Muscle layer of duodenum (tissue), 2 donors: ENCODE measurements around the gene TMEM175.
"Not testable (repeated sequence)": the region's sequence is repeated elsewhere in the genome, so short reads cannot be mapped to it uniquely, and the experiment has no call there.

Experiments used
- H3K27ac ChIP-seq: one replicate; pipeline ENCODE4 v1.7.0; 2013; ENCODE audit warnings: mild to moderate bottlenecking, low read length
- H3K27me3 ChIP-seq: one replicate; pipeline ENCODE4 v1.7.0; 2013; ENCODE audit warnings: low read depth, mild to moderate bottlenecking, control low read depth, low read length
- H3K36me3 ChIP-seq, 2 donors: one replicate each; pipeline ENCODE4 v1.7.0; 2013; ENCODE audit warnings: low read length in 2 of 2, control low read depth in 1 of 2, mild to moderate bottlenecking in 1 of 2; ENCODE audit not compliant: insufficient read depth in 2 of 2, control insufficient read depth in 1 of 2
- H3K4me1 ChIP-seq, 2 donors: one replicate each; pipeline ENCODE4 v1.7.0; 2013; ENCODE audit warnings: low read length in 2 of 2, mild to moderate bottlenecking in 2 of 2, control low read depth in 1 of 2, moderate library complexity in 1 of 2; ENCODE audit not compliant: insufficient read depth in 2 of 2, control insufficient read depth in 1 of 2
- H3K4me3 ChIP-seq, 2 donors: one replicate each; pipeline ENCODE4 v1.7.0; 2013; ENCODE audit warnings: low read length in 2 of 2, low read depth in 1 of 2, mild to moderate bottlenecking in 1 of 2
- H3K9me3 ChIP-seq, 2 donors: one replicate each; pipeline ENCODE4 v1.7.0; 2013; ENCODE audit warnings: low read length in 2 of 2, control low read depth in 1 of 2, mild to moderate bottlenecking in 1 of 2; ENCODE audit not compliant: control insufficient read depth in 1 of 2
- donor health status: healthy.

TMEM175 gene

GRCh38 chr4:910366-911091, 21.7 kb upstream of the TMEM175 start:
- no peak overlapping the region for H3K27ac ChIP-seq
- peaks cover 0 to 1% of the 10 kb centered on the region in 2 donors for H3K4me1 ChIP-seq
- H3K9me3 ChIP-seq: no peaks in the 10 kb centered on the region
- peaks cover 9 to 44% of the 10 kb centered on the region in 2 donors for H3K36me3 ChIP-seq
- H3K27me3 ChIP-seq: no peaks in the 10 kb centered on the region
- no peak overlapping the region for H3K4me3 ChIP-seq

- Histone ChIP-seq H3K9me3 (no peaks in the 10 kb centered on the region), H3K4me1 (peaks cover 0 to 3% of the 10 kb centered on the region in 2 donors), H3K27me3 (no peaks in the 10 kb centered on the region), H3K4me3 (no peak overlapping the region), H3K27ac (no peak overlapping the region), H3K36me3 (peaks cover 9 to 41% of the 10 kb centered on the region in 2 donors)
Observed at GRCh38 chr4:911221-911751, 21.0 kb upstream of the TMEM175 start.

- Histone ChIP-seq H3K4me1 (peaks cover 0 to 3% of the 10 kb centered on the region in 2 donors), H3K36me3 (peaks cover 9 to 41% of the 10 kb centered on the region in 2 donors), H3K27ac (no peak overlapping the region), H3K4me3 (no peak overlapping the region), H3K27me3 (no peaks in the 10 kb centered on the region), H3K9me3 (no peaks in the 10 kb centered on the region)
Observed at GRCh38 chr4:911871-912490, 20.3 kb upstream of the TMEM175 start.

- Histone ChIP-seq H3K4me1 (peaks cover 0 to 3% of the 10 kb centered on the region in 2 donors), H3K27me3 (no peaks in the 10 kb centered on the region), H3K4me3 (no peak overlapping the region), H3K27ac (no peak overlapping the region), H3K36me3 (peaks cover 9 to 39% of the 10 kb centered on the region in 2 donors), H3K9me3 (no peaks in the 10 kb centered on the region)
Observed at GRCh38 chr4:912548-913279, 19.5 kb upstream of the TMEM175 start.

DNA sequence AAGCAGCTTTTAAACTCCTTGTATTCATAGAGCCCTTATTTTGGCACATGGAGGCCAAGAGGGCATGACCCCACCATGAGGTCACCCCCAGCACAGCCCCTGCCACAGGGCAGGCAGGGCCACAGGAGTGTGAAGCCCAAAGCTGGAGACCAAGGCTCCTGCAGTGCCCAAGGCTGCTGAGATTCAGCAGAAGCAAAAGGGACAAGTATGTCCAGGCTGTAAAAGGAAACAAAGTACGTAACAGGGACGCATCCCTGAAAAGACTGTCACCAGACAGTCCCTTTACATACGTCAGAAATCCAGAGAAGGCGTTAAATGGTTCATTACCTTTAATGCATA, 19.0 kb upstream of the TMEM175 start:
- H3K36me3 ChIP-seq: peaks cover 9 to 38% of the 10 kb centered on the region in 2 donors
- peaks cover 0 to 3% of the 10 kb centered on the region in 2 donors for H3K4me1 ChIP-seq
- peaks cover 0 to 2% of the 10 kb centered on the region in 2 donors for H3K9me3 ChIP-seq
- no peak overlapping the region for H3K27ac ChIP-seq
- no peaks in the 10 kb centered on the region for H3K27me3 ChIP-seq
- H3K4me3 ChIP-seq: no peak overlapping the region

- Histone ChIP-seq H3K9me3 (peaks cover 0 to 2% of the 10 kb centered on the region in 2 donors), H3K4me1 (peaks cover 0 to 3% of the 10 kb centered on the region in 2 donors), H3K27me3 (no peaks in the 10 kb centered on the region), H3K36me3 (peaks cover 9 to 36% of the 10 kb centered on the region in 2 donors), H3K4me3 (no peak overlapping the region), H3K27ac (no peak overlapping the region)
Observed at GRCh38 chr4:914531-914930, 17.7 kb upstream of the TMEM175 start.

DNA sequence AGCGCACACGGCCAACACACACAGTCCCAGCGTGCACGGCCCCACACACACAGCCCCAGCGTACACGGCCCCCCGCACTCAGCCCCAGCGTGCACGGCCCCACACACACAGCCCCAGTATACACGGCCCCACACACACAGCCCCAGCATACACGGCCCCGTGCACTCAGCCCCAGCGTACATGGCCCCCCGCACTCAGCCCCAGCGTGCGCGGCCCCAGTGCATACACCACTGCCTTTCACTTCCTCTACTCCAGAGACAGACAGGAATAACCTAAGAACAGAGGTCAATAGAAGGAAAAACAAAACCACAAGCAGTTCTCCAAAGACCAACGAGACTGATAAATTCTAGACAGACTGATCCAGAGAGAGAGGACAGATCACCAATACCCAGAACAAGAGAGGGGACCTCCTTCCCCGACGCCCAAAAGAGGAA, 17.2 kb upstream of the TMEM175 start:
- Histone ChIP-seq H3K27ac (no peak overlapping the region), H3K27me3 (no peaks in the 10 kb centered on the region), H3K4me3 (no peak overlapping the region), H3K9me3 (peaks cover 0 to 2% of the 10 kb centered on the region in 2 donors), H3K36me3 (peaks cover 9 to 31% of the 10 kb centered on the region in 2 donors), H3K4me1 (peaks cover 0 to 3% of the 10 kb centered on the region in 2 donors)

DNA sequence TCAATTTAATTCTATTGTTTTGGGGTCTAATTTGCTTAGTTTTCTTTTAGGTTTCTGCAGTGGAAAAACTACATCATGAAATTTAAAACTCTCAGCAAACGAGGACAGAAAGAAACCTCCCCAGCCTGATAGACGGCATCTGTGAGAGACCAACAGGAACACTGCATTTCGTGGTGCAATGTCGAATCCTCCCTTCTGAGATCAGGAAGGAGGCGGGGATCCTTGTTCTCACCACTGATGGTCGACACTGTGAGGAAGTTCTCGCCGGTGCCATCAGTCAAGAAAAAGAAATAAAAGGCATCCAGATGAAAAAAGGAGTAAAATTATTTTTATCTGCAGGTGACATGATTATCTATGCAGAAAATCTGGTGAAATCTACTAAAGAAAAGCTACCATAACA, 16.7 kb upstream of the TMEM175 start:
- Histone ChIP-seq H3K27ac (no peak overlapping the region), H3K36me3 (peaks cover 9 to 27% of the 10 kb centered on the region in 2 donors), H3K27me3 (no peaks in the 10 kb centered on the region), H3K4me1 (peaks cover 0 to 3% of the 10 kb centered on the region in 2 donors), H3K9me3 (peaks cover 0 to 2% of the 10 kb centered on the region in 2 donors), H3K4me3 (no peak overlapping the region)

GRCh38 chr4:917466-917865, 14.8 kb upstream of the TMEM175 start:
- Histone ChIP-seq H3K9me3 (peaks cover 0 to 2% of the 10 kb centered on the region in 2 donors), H3K4me1 (peaks cover 0 to 3% of the 10 kb centered on the region in 2 donors), H3K36me3 (peaks cover 0 to 8% of the 10 kb centered on the region in 2 donors), H3K4me3 (no peak overlapping the region), H3K27ac (no peak overlapping the region), H3K27me3 (no peaks in the 10 kb centered on the region)

DNA sequence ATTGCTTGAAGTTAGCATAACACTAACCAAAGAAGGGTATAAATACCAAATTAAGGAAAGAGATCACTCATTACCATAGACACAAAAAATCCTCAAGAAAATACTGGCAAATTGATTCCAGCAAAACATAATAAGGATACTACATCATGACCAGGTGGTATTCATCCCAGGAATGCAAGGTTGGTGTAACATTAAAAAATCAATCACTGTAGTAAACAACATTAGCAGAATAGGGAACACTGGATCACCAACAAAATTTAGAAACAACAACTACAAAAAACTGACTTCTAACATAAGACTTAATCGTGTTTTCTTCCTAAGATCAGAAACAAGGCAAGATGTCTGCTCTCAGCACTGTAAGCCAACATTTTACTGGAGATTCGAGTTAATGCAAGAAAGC, 14.3 kb upstream of the TMEM175 start:
- H3K4me3 ChIP-seq: no peak overlapping the region
- H3K27me3 ChIP-seq: no peaks in the 10 kb centered on the region
- no peak overlapping the region for H3K27ac ChIP-seq
- H3K36me3 ChIP-seq: peaks cover 0 to 4% of the 10 kb centered on the region in 2 donors
- peaks cover 0 to 2% of the 10 kb centered on the region in 2 donors for H3K9me3 ChIP-seq
- peaks cover 0 to 3% of the 10 kb centered on the region in 2 donors for H3K4me1 ChIP-seq

DNA sequence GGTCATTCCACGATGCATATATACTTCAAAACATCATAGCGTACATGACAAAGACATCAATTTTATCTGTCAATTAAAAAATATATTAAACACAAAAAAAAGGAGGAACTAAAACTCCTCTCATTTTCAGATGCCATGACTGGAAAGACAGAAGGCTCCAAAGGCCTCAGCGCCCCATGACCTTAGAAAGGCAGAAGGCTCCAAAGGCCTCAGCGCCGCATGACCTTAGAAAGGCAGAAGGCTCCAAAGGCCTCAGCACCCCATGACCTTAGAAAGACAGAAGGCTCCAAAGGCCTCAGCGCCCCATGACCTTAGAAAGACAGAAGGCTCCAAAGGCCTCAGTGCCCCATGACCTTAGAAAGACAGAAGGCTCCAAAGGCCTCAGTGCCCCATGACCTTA, 13.7 kb upstream of the TMEM175 start:
- not testable (repeated sequence) for H3K4me3 ChIP-seq, H3K27ac ChIP-seq, H3K36me3 ChIP-seq, H3K9me3 ChIP-seq, H3K4me1 ChIP-seq, H3K27me3 ChIP-seq
